HAP-1 (cell line): ENCODE measurements around the gene MICALL1.

Experiments used
- DNase-seq, 2 experiments: peaks; one replicate each; pipeline ENCODE4 v3.0.0-alpha.2; 2016 to 2020; ENCODE audit warnings: low spot score in 2 of 2
- H3K27me3 ChIP-seq: fragments of 250-450 bp; sonication (Bioruptor Pico); 2 replicates; pipeline ENCODE4 v1.5.1; 2020; ENCODE audit warnings: low read depth, mild to moderate bottlenecking, moderate library complexity
- H3K36me3 ChIP-seq: fragments of 250-450 bp; sonication (Bioruptor Pico); replicated peaks from 2 replicates; pipeline ENCODE4 v1.5.1; 2020; ENCODE audit warnings: mild to moderate bottlenecking
- H3K4me1 ChIP-seq: fragments of 250-450 bp; sonication (Bioruptor Pico); 2 replicates; pipeline ENCODE4 v1.5.1; 2020; ENCODE audit warnings: mild to moderate bottlenecking
- H3K4me3 ChIP-seq: fragments of 250-450 bp; sonication (Bioruptor Pico); 2 replicates; pipeline ENCODE4 v1.5.1; 2020; ENCODE audit warnings: mild to moderate bottlenecking, moderate library complexity
- H3K9me3 ChIP-seq: fragments of 250-450 bp; sonication (Bioruptor Pico); 2 replicates; pipeline ENCODE4 v1.5.1; 2020; ENCODE audit warnings: mild to moderate bottlenecking, moderate library complexity
- in situ Hi-C: fragments of 300-500 bp; cut with MboI; formaldehyde crosslinking; loops from 3 replicates; pipeline ENCODE4 v1.14.3; 2020; ENCODE audit warnings: low sequenced_read_pairs, inconsistent platforms, mixed read lengths

Gene MICALL1

DNA sequence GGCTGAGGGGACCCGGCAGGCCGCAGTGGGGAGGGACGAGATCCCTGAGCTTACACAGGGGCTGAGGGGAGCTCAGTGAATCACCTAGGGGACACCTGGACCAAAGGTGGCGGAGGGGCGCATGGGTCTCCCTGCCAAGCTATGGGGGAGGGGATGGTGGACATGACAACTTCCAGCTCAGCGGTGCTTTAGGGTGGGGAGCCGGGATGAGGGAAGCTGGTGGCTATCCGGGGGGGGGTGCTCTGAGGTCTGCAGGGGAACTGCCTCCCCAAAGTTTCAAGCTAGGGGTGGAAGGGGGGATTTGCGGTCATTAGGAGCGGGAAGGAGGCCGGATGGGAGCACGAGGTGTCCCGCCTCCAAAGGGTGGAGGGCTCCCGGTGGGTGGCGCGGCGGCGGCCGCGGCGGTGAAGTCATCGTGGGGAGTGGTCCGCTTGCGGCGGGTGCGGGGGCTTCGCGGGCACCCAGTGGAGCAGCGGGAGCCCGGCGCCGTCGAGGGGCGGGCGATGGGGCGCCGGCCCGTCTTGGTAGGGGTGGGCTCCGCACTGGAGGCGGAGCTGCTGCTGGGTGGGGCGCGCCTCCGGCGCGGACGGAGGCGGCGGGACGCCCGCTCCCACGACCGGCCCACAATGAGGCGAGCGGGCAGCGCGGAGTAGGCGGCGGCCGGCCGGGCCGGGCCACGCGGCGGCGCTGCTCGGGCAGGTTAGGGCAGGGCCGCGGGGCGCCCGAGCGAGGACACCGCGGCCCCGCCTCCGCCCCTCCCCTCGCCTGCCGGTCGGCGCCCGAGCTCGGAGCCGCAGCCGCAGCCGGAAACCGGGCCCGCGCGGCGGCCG is at the start of gene MICALL1:
MICALL1 (plus strand) TSS at position 764 of the 830 bp plus-strand sequence. CDS start 126 bp downstream, outside the sequence.
- H3K9me3 ChIP-seq, result no peaks in the 10 kb centered on the region
- H3K4me1 ChIP-seq, result peaks cover 10% of the 10 kb centered on the region
- DNase-seq, result peak; percentile 81 to 83
- no peaks in the 10 kb centered on the region for H3K27me3 ChIP-seq
- peak within 1 kb of the TSS; percentile 44 for H3K4me3 ChIP-seq
- in situ Hi-C loops, result no loop called here
- no peaks in the 10 kb centered on the region for H3K36me3 ChIP-seq

DNA sequence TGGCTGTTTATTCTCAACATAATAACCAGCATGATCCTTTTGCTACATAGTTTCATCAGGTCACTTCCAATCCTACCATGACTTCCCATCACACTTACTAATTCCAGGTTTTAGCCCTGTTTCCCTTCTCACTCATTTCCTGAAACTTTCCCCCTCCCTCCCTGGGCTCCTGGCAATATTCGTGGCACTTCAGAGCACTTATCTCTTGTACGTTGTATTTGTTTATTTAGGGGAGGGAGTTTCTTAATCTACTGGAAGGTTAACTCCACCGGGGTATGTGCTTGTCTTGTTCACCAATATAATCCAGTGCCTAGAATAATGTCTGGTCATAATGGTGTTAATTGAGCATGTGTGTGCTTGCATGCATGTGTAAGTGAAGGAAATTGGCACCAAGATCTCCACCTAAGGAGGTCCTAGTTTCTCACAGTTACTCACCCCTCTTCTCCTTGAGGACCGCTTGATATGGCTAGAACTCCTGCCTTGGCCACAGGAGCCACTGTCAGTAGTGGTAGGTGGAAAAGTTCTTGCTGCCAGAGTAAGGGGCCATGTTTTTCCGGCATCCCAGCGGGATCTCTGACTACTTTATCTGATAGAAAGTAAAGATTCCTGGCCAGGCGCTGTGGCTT is 45.2 kb upstream of the MICALL1 start:
- H3K4me1 ChIP-seq, result peaks cover 15% of the 10 kb centered on the region
- in situ Hi-C loops, result no loop called here
- peaks cover 90% of the 10 kb centered on the region for H3K36me3 ChIP-seq
- H3K4me3 ChIP-seq, result no peak overlapping the region
- no peaks in the 10 kb centered on the region for H3K27me3 ChIP-seq
- H3K9me3 ChIP-seq, result no peaks in the 10 kb centered on the region
- DNase-seq, result no peak

DNA sequence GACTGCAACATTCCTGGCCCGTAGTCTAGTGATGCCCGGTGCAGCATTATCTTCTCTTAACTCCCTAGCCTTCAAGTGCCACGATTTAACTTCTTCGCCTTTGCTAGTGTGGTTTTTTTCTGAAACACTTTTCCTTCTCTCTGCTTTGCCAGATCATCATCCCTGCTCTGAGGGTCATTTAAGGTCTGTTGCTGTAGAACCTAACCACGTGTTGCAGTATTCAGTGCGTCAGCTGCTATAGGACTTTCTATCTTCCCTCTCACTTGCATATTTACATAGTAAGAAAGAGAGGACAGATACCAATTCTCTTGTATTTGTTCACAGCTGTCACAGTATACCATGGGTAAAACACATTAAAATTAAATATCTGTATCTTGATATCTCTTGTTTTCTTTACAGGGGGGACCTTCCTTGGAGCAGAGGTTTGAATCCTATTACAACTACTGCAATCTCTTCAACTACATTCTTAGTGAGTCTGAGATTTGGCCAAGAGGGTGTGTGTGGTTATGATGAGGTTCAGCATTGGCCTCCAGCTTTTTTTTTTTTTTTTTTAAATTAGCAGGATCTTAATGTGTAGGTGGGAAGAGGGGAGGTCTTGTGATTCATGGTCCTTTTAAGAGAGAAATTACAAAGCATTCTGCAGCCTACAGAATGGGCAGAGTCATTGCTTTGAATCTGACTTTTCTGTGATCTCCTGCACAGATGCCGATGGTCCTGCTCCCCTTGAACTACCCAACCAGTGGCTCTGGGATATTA is 43.3 kb upstream of the MICALL1 start:
- Histone ChIP-seq H3K4me1 (peaks cover 15% of the 10 kb centered on the region), H3K36me3 (peaks cover 95% of the 10 kb centered on the region), H3K9me3 (no peaks in the 10 kb centered on the region), H3K4me3 (no peak overlapping the region), H3K27me3 (no peaks in the 10 kb centered on the region)
- in situ Hi-C loops, result no loop called here
- peak in 1 of 2 experiments; percentile 8 for DNase-seq

DNA sequence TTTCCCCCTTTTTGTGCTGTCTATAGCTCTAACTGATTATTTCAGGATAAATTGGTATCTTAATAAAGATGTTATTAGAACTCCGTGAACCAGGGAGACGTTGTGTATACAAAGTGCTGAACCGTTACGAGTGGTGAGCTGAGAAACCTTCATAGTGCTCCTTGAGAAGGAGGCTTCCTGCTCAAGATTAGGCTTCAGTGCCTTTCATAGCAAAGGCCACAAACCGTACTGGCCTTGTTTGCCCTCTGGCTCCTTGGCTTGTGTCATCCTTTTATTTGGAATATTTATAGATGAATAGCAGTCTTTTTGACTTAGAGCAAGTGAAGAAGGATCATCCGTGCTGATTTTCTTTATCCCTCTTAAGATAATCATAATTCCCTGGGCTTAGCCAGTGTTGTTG is 40.6 kb upstream of the MICALL1 start:
- Histone ChIP-seq H3K36me3 (peaks cover 91% of the 10 kb centered on the region), H3K9me3 (no peaks in the 10 kb centered on the region), H3K27me3 (no peaks in the 10 kb centered on the region), H3K4me1 (peaks cover 13% of the 10 kb centered on the region), H3K4me3 (no peak overlapping the region)
- in situ Hi-C loops, result no loop called here
- no peak for DNase-seq

- no peaks in the 10 kb centered on the region for H3K4me1 ChIP-seq
- H3K9me3 ChIP-seq, result no peaks in the 10 kb centered on the region
- DNase-seq, result no peak
- H3K36me3 ChIP-seq, result peaks cover 94% of the 10 kb centered on the region
- in situ Hi-C loops, result no loop called here
- H3K4me3 ChIP-seq, result no peak overlapping the region
- H3K27me3 ChIP-seq, result no peaks in the 10 kb centered on the region
Observed at GRCh38 chr22:37870273-37870672, 35.8 kb upstream of the MICALL1 start.

- Histone ChIP-seq H3K27me3 (no peaks in the 10 kb centered on the region), H3K36me3 (peaks cover 79% of the 10 kb centered on the region), H3K4me1 (no peaks in the 10 kb centered on the region), H3K9me3 (no peaks in the 10 kb centered on the region), H3K4me3 (no peak overlapping the region)
- in situ Hi-C loops, result loop anchor here (25.0 kb wide), 2 partner anchors 606 to 1369 kb away; partner anchors contain the start of gene FOXRED2
- peak in 1 of 2 experiments; percentile 43 for DNase-seq
Observed at GRCh38 chr22:37880668-37881440, 25.2 kb upstream of the MICALL1 start.

- in situ Hi-C loops, result loop anchor here (25.0 kb wide), 2 partner anchors 603 to 1372 kb away; partner anchors contain the start of gene FOXRED2
- Histone ChIP-seq H3K4me3 (no peak overlapping the region), H3K4me1 (no peaks in the 10 kb centered on the region), H3K9me3 (no peaks in the 10 kb centered on the region), H3K27me3 (no peaks in the 10 kb centered on the region), H3K36me3 (peaks cover 80% of the 10 kb centered on the region)
- no peak for DNase-seq
Observed at GRCh38 chr22:37884420-37884819, 21.7 kb upstream of the MICALL1 start.

DNA sequence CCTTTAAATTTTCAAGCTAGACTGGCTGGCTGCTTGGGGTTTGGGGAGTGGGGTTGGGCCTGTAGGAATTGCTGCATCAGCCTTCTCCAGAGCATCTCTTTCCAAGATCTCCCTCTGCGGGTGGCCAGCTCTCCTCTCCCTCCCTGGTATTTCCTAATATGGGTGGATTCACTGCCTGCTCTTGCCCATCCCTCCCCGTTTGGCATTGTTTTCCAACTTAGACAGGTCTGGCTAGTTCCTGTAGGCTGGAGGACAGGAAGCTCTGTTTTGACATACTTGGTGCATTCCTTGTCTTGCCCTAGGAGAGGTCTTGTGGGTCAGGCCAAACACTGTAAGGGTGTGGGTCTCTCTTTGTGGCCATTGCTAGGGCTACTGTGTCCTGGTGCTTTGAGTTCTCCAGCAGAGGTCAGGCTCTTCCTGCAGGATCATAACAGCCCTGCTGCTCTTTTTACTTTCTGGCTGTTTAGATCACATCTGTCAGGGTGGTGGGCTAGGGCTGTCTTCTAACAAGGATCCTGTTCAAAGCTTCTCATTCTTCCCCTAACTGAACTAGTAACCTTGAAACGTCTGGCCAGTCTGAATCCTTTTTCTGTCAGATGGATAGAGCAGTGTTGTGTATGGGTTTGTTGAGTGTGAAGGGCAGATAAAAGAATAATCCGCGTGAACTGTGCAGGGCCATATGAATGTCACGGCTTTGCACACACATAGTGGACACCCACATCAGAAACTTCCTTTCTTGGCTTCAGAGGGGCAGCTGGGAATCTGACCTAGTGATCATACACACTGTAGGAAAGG is 18.3 kb upstream of the MICALL1 start:
- DNase-seq, result no peak
- in situ Hi-C loops, result loop anchor here (25.0 kb wide), 2 partner anchors 600 to 1375 kb away; partner anchors contain the start of gene FOXRED2
- no peaks in the 10 kb centered on the region for H3K27me3 ChIP-seq
- H3K4me3 ChIP-seq, result no peak overlapping the region
- peaks cover 77% of the 10 kb centered on the region for H3K36me3 ChIP-seq
- no peaks in the 10 kb centered on the region for H3K9me3 ChIP-seq
- no peaks in the 10 kb centered on the region for H3K4me1 ChIP-seq

- Histone ChIP-seq H3K9me3 (no peaks in the 10 kb centered on the region), H3K27me3 (no peaks in the 10 kb centered on the region), H3K4me3 (no peak overlapping the region), H3K4me1 (peaks cover 4% of the 10 kb centered on the region), H3K36me3 (peaks cover 54% of the 10 kb centered on the region)
- in situ Hi-C loops, result loop anchor here (25.0 kb wide), 2 partner anchors 595 to 1380 kb away; partner anchors contain the start of gene FOXRED2
- DNase-seq, result no peak
Observed at GRCh38 chr22:37891926-37892325, 14.2 kb upstream of the MICALL1 start.

- H3K9me3 ChIP-seq, result no peaks in the 10 kb centered on the region
- DNase-seq, result no peak
- no peaks in the 10 kb centered on the region for H3K27me3 ChIP-seq
- in situ Hi-C loops, result loop anchor here (25.0 kb wide), 2 partner anchors 595 to 1380 kb away; partner anchors contain the start of gene FOXRED2
- peaks cover 46% of the 10 kb centered on the region for H3K36me3 ChIP-seq
- H3K4me1 ChIP-seq, result peaks cover 4% of the 10 kb centered on the region
- no peak overlapping the region for H3K4me3 ChIP-seq
Observed at GRCh38 chr22:37892566-37893335, 13.3 kb upstream of the MICALL1 start.

- peaks cover 38% of the 10 kb centered on the region for H3K36me3 ChIP-seq
Observed at GRCh38 chr22:37893583-37893983, 12.5 kb upstream of the MICALL1 start.

More at GRCh38 chr22:37893583-37893983, 12.5 kb upstream of the MICALL1 start:
- DNase-seq, result no peak
- Histone ChIP-seq H3K4me1 (peaks cover 4% of the 10 kb centered on the region), H3K4me3 (no peak overlapping the region), H3K27me3 (no peaks in the 10 kb centered on the region), H3K9me3 (no peaks in the 10 kb centered on the region)
- in situ Hi-C loops, result loop anchor here (25.0 kb wide), 2 partner anchors 594 to 1381 kb away; partner anchors contain the start of gene FOXRED2
